Measurements from ENCODE around the gene ATP11A. TPM values are rescaled to one million over a fixed set of nuclear protein-coding genes. Genes with fewer than 3 reads are reported as not detected.
"Not testable (repeated sequence)": the region's sequence is repeated elsewhere in the genome, so short reads cannot be mapped to it uniquely, and the experiment has no call there.

Gene ATP11A
- total and polyA plus RNA-seq, 2 donors (not counting 3 experiments of a cell fraction or from before 2014, with no cell fraction given) = 16.5 to 88.1 TPM

DNA sequence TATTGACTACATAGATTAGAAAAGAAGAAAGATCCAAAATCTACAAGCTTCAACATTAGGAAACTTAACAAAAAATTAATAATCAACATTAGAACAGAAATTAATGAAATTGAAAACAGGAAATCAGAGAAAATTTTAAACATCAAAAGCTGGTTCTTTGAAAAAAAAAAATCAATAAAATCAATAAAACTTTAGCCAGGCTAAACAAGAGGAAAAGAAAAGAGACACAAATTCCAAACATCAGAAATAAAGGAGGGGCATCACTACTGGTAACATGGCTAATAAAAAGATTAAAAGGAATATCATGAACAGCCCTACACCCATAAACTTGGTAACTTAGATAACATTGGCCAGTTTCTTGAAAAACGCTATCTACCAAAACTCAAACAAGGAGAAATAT, 110.2 kb downstream of the ATP11A start:
- Histone ChIP-seq H3K9me1 (replicated peaks; ENCODE audit: control insufficient read depth, extremely low read depth, insufficient read depth, low read length) (no peaks in the 10 kb centered on the region), H3K4me2 (ENCODE audit: insufficient read depth, low read length) (no peak overlapping the region), H3K4me3 (replicated peaks in 1 of 3; ENCODE audit: insufficient read depth in 1 of 3, low read depth in 1 of 3, low read length in 3 of 3) (no peak overlapping the region), H3K79me2 (ENCODE audit: control insufficient read depth, insufficient read depth, low read length) (no peaks in the 10 kb centered on the region), H4K20me1 (replicated peaks; ENCODE audit: control insufficient read depth, extremely low read depth, insufficient read depth, low read length) (no peaks in the 10 kb centered on the region), H3K9me3 (replicated peaks; ENCODE audit: control insufficient read depth, insufficient read depth, low read length) (no peaks in the 10 kb centered on the region), H2AFZ (ENCODE audit: low read depth, low read length) (no peak overlapping the region), H3K9ac (replicated peaks; ENCODE audit: extremely low read depth, insufficient read depth, low read length) (no peak overlapping the region), H3K27me3 (ENCODE audit: control insufficient read depth in 2 of 2, insufficient read depth in 2 of 2, low read length in 2 of 2) (no peaks in the 10 kb centered on the region), H3K4me1 (ENCODE audit: control insufficient read depth, extremely low read depth, insufficient read depth, low read length) (no peaks in the 10 kb centered on the region), H3K27ac (ENCODE audit: insufficient read depth, low read depth, low read length) (no peak overlapping the region), H3K36me3 (ENCODE audit: control insufficient read depth in 2 of 2, extremely low read depth in 1 of 2, insufficient read depth in 2 of 2, low read length in 2 of 2) (no peaks in the 10 kb centered on the region)
- no TSS peak for BruUV-seq (replicated peaks)
- intact Hi-C loops (cut with micrococcal nuclease) = no loop called here
- DNase-seq (ENCODE audit: low read depth, low spot score) (no peak), FAIRE-seq (no peak)
- POLR2A ChIA-PET = no interaction called here
- dilution Hi-C loops (cut with MboI; ENCODE audit: extremely low pct_ligation_motif_present, low sequenced_read_pairs) = no loop called here
- CTCF ChIA-PET = no interaction called here
- TF ChIP-seq JUN (IDR thresholded peaks at IDR 0.05; ENCODE audit: borderline replicate concordance, insufficient read depth, insufficient read length, low read depth) (no peak), EZH2 (IDR thresholded peaks at IDR 0.05; ENCODE audit: borderline replicate concordance, low read depth, low read length, severe bottlenecking) (no peak), POLR2AphosphoS5 (IDR thresholded peaks at IDR 0.05; ENCODE audit: insufficient read depth, low read depth, low read length) (no peak), POLR2A (IDR thresholded peaks at IDR 0.05; ENCODE audit: low read depth, low read length) (no peak)

DNA sequence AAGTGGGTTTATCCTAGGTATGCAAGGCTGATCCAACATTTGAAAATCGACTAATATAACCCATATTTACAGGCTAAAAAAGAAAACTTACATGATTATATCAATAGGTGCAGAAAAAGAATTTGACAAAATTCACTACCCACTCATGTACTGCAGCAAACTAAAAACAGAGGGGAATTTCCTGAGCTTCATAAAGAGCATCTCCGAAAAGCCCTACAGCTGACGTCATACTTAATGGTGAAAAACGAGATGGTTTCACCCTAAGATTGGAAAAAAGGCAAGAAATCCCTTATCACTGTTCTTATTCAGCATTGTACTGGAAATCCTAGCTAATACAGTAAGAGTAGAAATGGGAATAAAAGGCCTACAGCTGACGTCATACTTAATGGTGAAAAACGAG, 111.0 kb downstream of the ATP11A start:
- intact Hi-C loops (cut with micrococcal nuclease); H3K4me2 ChIP-seq (ENCODE audit: insufficient read depth, low read length); H3K9ac ChIP-seq (replicated peaks; ENCODE audit: extremely low read depth, insufficient read depth, low read length); H3K4me1 ChIP-seq (ENCODE audit: control insufficient read depth, extremely low read depth, insufficient read depth, low read length); FAIRE-seq; H3K4me3 ChIP-seq (replicated peaks in 1 of 3; ENCODE audit: insufficient read depth in 1 of 3, low read depth in 1 of 3, low read length in 3 of 3); H3K27me3 ChIP-seq (ENCODE audit: control insufficient read depth in 2 of 2, insufficient read depth in 2 of 2, low read length in 2 of 2); H3K9me3 ChIP-seq (replicated peaks; ENCODE audit: control insufficient read depth, insufficient read depth, low read length); H3K36me3 ChIP-seq (ENCODE audit: control insufficient read depth in 2 of 2, extremely low read depth in 1 of 2, insufficient read depth in 2 of 2, low read length in 2 of 2); dilution Hi-C loops (cut with MboI; ENCODE audit: extremely low pct_ligation_motif_present, low sequenced_read_pairs); BruUV-seq (replicated peaks); H4K20me1 ChIP-seq (replicated peaks; ENCODE audit: control insufficient read depth, extremely low read depth, insufficient read depth, low read length); CTCF ChIA-PET; H3K9me1 ChIP-seq (replicated peaks; ENCODE audit: control insufficient read depth, extremely low read depth, insufficient read depth, low read length); H2AFZ ChIP-seq (ENCODE audit: low read depth, low read length); DNase-seq (ENCODE audit: low read depth, low spot score); H3K27ac ChIP-seq (ENCODE audit: insufficient read depth, low read depth, low read length); POLR2A ChIA-PET; H3K79me2 ChIP-seq (ENCODE audit: control insufficient read depth, insufficient read depth, low read length): not testable (repeated sequence)

Data from endothelial cell of umbilical vein (primary cell).